Right ventricle myocardium inferior (tissue), 1 donor: ENCODE results near the gene IGF1R. TPM values are rescaled to one million over a fixed set of nuclear protein-coding genes. Genes with fewer than 3 reads are reported as not detected.

ENCODE experiments used
- ATAC-seq: fragments of 200-7000 bp; cut with Tn5 transposase; one replicate; pipeline ENCODE4 v1.9.1; 2020; ENCODE audit warnings: mild to moderate bottlenecking, moderate library complexity
- DNase-seq: peaks from one replicate; pipeline ENCODE4 v3.0.0; 2021; ENCODE audit errors: missing footprints
- intact Hi-C: fragments of 100-400 bp; cut with DNase I; formaldehyde crosslinking; loops from one replicate; pipeline ENCODE4 v1.11.0; 2022
- total RNA-seq: library from RNA; stranded (reverse); fragmentation: NEBNext Ultra II Directional; extraction: Animal tissue kit (Norgen Biotek cat#: 25700); gene quantifications from one replicate; pipeline ENCODE4 v1.2.1, GENCODE V29; 2021
- donor health status: DM: no; HTN: yes; CAD: no; lungs with severe emphysema.

The IGF1R gene
- total RNA-seq, 1 donor from 2014 or later = 26.3 TPM

- DNase-seq = no peak
- intact Hi-C loops = loop anchor here (5.0 kb wide), 2 partner anchors 43 to 103 kb away; no protein-coding TSS in a partner anchor
- no peak for ATAC-seq
Measured at GRCh38 chr15:98775498-98776230, 127.3 kb downstream of the IGF1R start.

GRCh38 chr15:98776607-98777281, 128.4 kb downstream of the IGF1R start:
- intact Hi-C loops = loop anchor here (5.0 kb wide), 2 partner anchors 44 to 104 kb away; no protein-coding TSS in a partner anchor
- peak; percentile 50 for ATAC-seq
- no peak for DNase-seq

DNA sequence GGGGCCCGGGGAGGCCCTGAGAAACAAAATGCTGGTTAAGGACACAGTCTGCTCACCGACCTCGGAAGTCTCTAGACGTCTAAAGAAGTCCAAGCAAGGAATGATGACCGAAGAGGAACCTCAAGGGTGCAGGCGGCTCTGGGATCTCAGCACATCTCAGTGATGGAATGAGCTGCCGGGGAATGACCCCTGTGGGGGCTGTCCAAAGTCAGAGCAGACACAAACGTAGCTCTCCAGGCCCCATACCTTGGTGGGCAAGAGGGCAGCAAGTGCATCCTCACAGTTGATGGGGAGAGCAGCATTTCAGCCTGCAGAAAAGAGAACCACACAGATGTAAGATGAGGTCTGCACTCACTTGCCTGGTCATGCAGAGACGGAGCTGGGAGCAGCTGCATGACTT, 129.1 kb downstream of the IGF1R start:
- no peak for DNase-seq
- intact Hi-C loops = loop anchor here (5.0 kb wide), 2 partner anchors 45 to 105 kb away; no protein-coding TSS in a partner anchor
- no peak for ATAC-seq

DNA sequence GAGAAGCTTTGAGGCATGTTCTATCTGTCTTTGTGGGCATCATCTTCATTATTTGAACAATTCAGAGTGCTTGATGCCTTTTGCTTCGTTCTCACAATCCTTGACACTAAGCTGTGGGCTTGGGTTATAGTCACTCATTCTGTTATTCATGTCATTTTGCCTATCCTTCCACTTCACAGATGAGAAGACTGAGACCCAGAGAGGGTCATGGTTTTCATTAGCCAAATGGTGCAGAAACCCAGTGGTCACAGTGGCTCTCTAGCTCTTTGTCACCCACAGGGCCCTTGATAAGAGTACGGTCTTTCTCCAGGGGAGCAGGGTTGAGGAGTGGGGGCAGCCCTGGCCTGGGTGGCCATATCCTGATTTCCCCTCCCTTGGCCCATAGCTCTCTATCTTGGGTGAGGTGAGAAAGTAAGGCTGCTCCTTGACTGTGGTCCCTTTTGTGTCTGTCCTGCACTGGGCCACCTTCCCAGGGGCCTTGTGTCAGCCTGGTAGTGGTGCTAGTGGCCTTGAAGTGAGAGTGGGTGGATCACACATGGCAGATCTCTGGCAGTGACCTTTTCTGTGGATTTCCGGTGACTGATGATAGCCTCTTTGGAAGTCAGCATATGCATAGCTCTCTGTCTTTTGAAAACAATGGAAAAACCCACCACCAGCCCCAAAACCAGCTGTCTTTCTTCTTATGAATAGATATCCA, 130.1 kb downstream of the IGF1R start:
- intact Hi-C loops = loop anchor here (2.0 to 5.0 kb wide), 4 partner anchors 46 to 280 kb away; partner anchors contain the start of gene IGF1R
- DNase-seq (no peak), ATAC-seq (no peak)

DNA sequence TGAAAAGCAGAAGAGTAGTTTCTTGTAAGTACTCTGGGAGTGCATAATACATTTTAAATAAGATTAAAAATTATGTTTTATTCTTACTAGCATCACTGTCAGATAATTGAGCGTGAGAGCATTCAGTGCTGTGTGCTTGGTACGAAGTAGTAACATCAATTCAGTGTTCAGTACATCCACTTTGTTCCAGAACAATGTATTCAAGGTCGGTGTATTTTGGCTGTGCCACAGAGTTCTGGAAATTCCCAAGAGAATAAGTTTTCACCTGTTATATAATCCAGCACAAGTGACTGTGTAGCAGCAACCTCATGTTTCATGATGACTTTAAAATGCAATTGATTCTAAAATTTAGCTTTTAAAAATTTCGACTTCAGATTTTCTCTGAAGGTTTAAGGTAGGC, 130.6 kb downstream of the IGF1R start:
- ATAC-seq (no peak), DNase-seq (no peak)
- intact Hi-C loops = loop anchor here (1.0 to 5.0 kb wide), 5 partner anchors 47 to 280 kb away; partner anchors contain the start of gene IGF1R

DNA sequence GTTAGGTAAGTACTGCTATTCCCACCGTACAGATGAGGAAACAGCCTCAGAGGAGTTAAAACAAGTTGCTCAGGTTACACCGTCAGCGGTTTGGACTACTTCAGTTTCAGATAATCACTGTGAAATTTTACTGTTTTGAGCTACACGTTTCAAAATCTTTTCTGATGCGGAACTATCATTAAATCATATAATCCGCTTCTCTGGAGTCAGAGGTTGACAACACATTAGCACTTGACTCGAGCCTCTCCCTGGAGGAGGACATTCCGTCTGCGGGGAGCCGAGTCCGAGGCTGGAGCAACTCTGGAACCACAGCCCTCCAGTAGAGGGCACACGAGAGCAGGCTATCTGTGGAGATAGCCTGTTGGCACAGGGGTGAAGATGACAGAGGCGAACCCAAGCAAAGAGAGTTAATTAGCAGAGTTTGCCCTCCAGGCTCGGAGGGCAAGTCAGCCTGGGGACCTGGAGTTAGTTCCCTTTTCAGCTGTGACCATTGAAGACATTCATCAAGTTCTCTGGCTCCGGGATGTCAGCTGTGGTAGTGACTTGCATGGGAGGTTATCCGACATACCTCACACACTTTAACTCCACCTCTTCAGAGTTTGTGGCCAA, 131.2 kb downstream of the IGF1R start:
- DNase-seq (peak; percentile 83), ATAC-seq (peak; percentile 90)
- intact Hi-C loops = loop anchor here (1.0 to 5.0 kb wide), 5 partner anchors 47 to 279 kb away; partner anchors contain the start of gene IGF1R

GRCh38 chr15:98781838-98782237, 133.5 kb downstream of the IGF1R start:
- intact Hi-C loops = no loop called here
- no peak for DNase-seq
- no peak for ATAC-seq

- no peak for ATAC-seq
- intact Hi-C loops = no loop called here
- DNase-seq = no peak
Measured at GRCh38 chr15:98782801-98783200, 134.5 kb downstream of the IGF1R start.

DNA sequence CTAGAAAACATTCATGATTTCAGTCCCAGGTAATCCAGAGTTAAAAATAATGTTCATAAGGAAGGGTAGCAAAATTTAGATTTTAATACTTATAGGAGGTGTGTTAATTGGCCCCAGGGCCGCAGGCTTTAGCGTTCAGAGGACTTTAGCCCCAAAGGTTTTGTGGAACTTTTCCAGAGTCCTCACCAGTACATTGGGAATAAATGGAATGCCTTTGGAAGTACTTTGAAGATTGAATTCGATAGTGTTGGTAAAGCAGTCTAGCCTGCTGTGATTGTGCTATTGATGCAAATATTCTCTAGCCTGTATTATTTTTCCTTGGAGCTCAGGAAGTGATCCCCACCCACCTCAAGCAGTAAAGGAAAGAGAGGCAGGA, 137.1 kb downstream of the IGF1R start:
- DNase-seq (no peak), ATAC-seq (no peak)
- intact Hi-C loops = no loop called here

- DNase-seq (peak; percentile 13), ATAC-seq (no peak)
- intact Hi-C loops = no loop called here
Measured at GRCh38 chr15:98785807-98786621, 137.7 kb downstream of the IGF1R start.

GRCh38 chr15:98786717-98787116, 138.4 kb downstream of the IGF1R start:
- DNase-seq = no peak
- intact Hi-C loops = no loop called here

GRCh38 chr15:98787194-98787593, 138.9 kb downstream of the IGF1R start:
- intact Hi-C loops = no loop called here
- no peak for DNase-seq
- no peak for ATAC-seq

More at GRCh38 chr15:98786717-98787116, 138.4 kb downstream of the IGF1R start:
- no peak for ATAC-seq

- intact Hi-C loops = no loop called here
- ATAC-seq (no peak), DNase-seq (peak; percentile 67)
Measured at GRCh38 chr15:98787936-98788757, 139.8 kb downstream of the IGF1R start.

GRCh38 chr15:98789020-98789419, 140.7 kb downstream of the IGF1R start:
- intact Hi-C loops = no loop called here
- no peak for DNase-seq
- no peak for ATAC-seq

GRCh38 chr15:98790270-98790669, 141.9 kb downstream of the IGF1R start:
- DNase-seq = no peak
- intact Hi-C loops = no loop called here
- no peak for ATAC-seq

- ATAC-seq = no peak
- DNase-seq = no peak
- intact Hi-C loops = no loop called here
Measured at GRCh38 chr15:98791046-98791701, 142.8 kb downstream of the IGF1R start.

- ATAC-seq (no peak), DNase-seq (no peak)
- intact Hi-C loops = no loop called here
Measured at GRCh38 chr15:98792117-98792516, 143.8 kb downstream of the IGF1R start.
